Muscle of leg (tissue), 11 donors: ENCODE data around the gene CNOT10. TPM values are rescaled to one million over a fixed set of nuclear protein-coding genes. Genes with fewer than 3 reads are reported as not detected.

Experiments used
- DNase-seq: peaks from one replicate; pipeline ENCODE4 v3.0.0; 2013
- H3K27ac ChIP-seq: one replicate; pipeline ENCODE4 v1.5.1; 2013; ENCODE audit warnings: mild to moderate bottlenecking, low read length, control low read depth
- H3K27me3 ChIP-seq: one replicate; pipeline ENCODE4 v1.6.1; 2013; ENCODE audit warnings: low read length; ENCODE audit not compliant: control insufficient read depth, insufficient read depth
- H3K36me3 ChIP-seq: one replicate; pipeline ENCODE4 v1.6.1; 2013; ENCODE audit warnings: low read length; ENCODE audit not compliant: control insufficient read depth, insufficient read depth
- H3K4me1 ChIP-seq: one replicate; pipeline ENCODE4 v1.6.1; 2013; ENCODE audit warnings: low read length; ENCODE audit not compliant: control insufficient read depth, insufficient read depth
- H3K4me3 ChIP-seq: one replicate; pipeline ENCODE4 v1.5.1; 2013; ENCODE audit warnings: low read length, control low read depth
- H3K9me3 ChIP-seq: replicated peaks from 2 replicates; pipeline ENCODE4 v1.6.1; 2013; ENCODE audit warnings: low read depth, low read length; ENCODE audit not compliant: control insufficient read depth
- WGBS: methylation state at CpG from one replicate; pipeline ENCODE4 v1.1.5; 2013; ENCODE audit warnings: missing lambda C conversion rate; ENCODE audit not compliant: insufficient coverage; 5-methylcytosine and 5-hydroxymethylcytosine counted together
- polyA plus RNA-seq, 8 donors: library from polyadenylated mRNA; unstranded; fragments of 120-200 nt; gene quantifications; one replicate each; pipeline versions ENCODE4 v1.2.1 to v1.2.3, GENCODE V29; 2013; ENCODE audit warnings: inconsistent platforms in 1 of 8, low replicate concordance in 1 of 8; ENCODE audit not compliant: insufficient read length in 8 of 8, insufficient read depth in 1 of 8
- total RNA-seq: library from RNA; stranded (reverse); fragments of 120-200 nt; gene quantifications from one replicate; pipeline ENCODE4 v1.2.4, GENCODE V29; 2013

CNOT10 gene
- total and polyA plus RNA-seq, 9 donors = 18.7 to 27.9 (median 22.6) TPM

DNA sequence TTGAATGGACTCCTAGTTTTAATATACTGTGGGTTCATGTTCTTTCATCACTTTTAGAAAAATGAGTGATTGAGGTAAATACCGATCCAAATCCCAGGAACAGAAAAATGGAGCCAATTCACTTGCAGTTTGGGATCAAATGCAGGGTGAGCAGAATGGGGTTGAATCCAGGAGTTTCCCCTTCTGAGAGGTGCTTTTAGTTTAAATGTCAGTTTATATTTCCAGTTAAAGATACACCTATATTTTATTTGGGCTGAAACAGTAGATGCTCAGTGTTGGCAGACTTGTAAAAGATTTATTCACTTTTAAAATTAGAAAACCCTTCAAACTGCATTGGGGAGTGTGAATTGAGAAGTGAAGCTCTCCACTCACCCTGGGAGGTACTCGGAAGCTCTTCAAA, 135.4 kb downstream of the CNOT10 start:
- Histone ChIP-seq H3K9me3 (no peaks in the 10 kb centered on the region), H3K27ac (no peak overlapping the region), H3K27me3 (peaks cover 70% of the 10 kb centered on the region), H3K4me3 (no peak overlapping the region), H3K36me3 (no peaks in the 10 kb centered on the region), H3K4me1 (peaks cover 16% of the 10 kb centered on the region)
- no CpG with 5 or more reads among the region's 2 CpGs for WGBS
- DNase-seq = no peak

DNA sequence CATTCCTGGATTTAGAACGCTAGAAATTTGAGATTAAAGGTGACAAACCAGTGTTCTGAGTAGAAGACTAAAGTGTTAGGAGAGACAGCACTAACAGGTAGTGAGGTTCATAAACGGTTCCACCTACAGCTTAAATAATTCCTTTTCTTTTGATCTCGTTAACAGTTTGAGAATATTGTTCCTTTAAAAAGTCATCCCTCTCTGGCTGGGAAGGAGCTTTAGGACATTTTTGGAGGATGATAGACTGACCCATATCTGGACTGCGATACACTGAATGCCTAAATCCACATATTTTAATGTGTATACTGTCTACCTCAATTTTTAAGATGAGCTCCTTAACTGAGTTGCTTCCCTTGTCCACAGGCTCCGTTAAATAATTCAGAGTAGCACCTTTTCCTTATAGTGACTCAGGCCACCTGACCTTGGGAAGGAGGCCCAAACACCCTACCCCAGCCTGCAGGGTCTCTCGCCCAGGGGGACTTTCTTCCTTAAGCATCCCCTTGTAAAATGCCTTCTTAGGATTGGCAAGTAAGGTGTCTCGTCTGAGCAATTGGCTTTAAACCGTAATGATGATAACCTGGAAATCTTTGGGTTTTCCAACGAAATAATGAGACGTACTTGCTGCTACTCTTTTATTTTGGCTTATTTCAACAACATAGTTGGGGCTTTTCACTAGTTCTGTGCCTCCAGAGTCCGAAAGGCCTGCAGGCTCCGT, 136.1 kb downstream of the CNOT10 start:
- Histone ChIP-seq H3K27ac (no peak overlapping the region), H3K4me3 (no peak overlapping the region), H3K4me1 (peaks cover 16% of the 10 kb centered on the region), H3K9me3 (no peaks in the 10 kb centered on the region), H3K27me3 (peaks cover 67% of the 10 kb centered on the region), H3K36me3 (no peaks in the 10 kb centered on the region)
- WGBS = 29% methylated on average over 7 of the region's 12 CpGs
- DNase-seq = no peak

DNA sequence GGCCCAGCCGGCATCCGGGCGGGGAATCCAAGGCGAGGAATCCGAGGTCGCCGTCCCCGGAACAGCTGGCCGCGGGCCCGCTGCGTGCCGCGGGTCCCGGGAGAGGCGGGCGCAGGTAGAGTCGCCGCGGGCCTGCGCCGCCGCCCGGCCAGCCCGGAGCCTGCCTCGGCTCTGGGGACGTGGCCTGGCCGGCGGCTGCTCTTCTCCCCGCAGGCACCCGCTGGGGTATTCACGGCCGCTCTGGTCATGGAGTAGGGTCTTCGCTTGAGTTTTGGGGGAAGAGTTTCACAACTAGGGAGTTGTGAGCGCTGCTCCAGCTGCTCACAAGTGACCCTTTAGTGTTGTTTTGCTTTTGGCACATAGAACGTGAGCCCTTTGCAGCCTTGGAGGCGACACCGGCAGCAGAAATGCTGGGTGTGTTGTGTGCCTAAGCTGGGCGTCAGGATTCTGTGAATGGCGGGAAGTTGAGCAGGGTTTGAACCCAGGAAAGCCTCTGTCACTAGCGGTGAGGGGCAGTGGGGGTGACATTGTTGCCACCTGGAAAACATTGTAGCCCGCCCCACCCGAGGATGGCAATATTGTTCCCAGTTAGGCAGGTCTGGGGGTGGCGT, 136.8 kb downstream of the CNOT10 start:
- no peaks in the 10 kb centered on the region for H3K9me3 ChIP-seq
- H3K4me1 ChIP-seq = peaks cover 16% of the 10 kb centered on the region
- no peak for DNase-seq
- H3K4me3 ChIP-seq = no peak overlapping the region
- 12% methylated on average over 44 of the region's 44 CpGs for WGBS
- peaks cover 63% of the 10 kb centered on the region for H3K27me3 ChIP-seq
- H3K36me3 ChIP-seq = no peaks in the 10 kb centered on the region
- no peak overlapping the region for H3K27ac ChIP-seq

DNA sequence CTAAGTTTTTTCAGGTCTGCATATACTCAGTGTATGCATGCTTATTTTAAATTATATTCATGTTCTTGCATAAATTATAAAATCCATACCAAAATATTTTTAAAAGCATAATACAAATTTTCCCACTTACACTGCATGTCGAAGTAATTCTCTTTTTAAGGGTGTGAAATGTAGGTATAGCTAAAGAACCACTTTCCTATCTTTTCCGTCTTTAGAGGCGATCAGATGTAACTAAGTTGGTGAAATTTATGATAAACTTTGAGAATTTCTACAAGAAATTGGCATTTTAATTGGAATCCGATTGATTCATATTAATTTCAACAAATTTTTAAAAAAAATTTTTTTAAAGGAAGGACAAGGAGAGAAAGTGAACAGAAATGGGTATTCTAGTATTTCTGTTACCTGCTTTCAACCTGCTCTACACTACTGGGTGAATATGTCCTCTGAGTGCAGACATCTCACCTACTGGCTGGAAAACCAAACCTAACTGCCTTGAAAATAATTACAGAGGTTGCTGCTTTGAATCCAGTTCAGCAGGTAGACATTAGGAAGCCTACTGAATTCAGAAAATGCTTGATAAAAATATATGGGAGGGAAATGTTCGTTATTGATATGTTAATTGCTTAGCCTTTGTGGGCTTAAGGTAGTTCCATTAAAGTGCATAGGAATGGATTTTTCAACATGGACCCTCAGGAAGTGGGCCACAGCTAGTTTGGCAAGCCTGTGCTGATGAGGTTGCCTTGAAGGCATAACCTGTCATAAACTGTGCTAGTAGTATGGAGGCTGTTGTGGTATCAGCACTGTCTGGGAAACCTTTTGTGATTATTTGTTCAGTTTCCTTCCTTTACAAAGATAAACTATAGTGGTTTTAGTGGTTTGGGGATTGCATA, 137.9 kb downstream of the CNOT10 start:
- Histone ChIP-seq H3K36me3 (no peaks in the 10 kb centered on the region), H3K27ac (no peak overlapping the region), H3K4me3 (no peak overlapping the region), H3K4me1 (peaks cover 10% of the 10 kb centered on the region), H3K9me3 (no peaks in the 10 kb centered on the region), H3K27me3 (peaks cover 58% of the 10 kb centered on the region)
- DNase-seq = no peak
- 56% methylated on average over 1 of the region's 5 CpGs for WGBS

Other genes with a start within 250 kb of the CNOT10 start
- gene CMTM6, start 182.3 kb upstream of the CNOT10 start, total RNA-seq = 25.9 TPM
- 10 to 100 TPM; 21.8 to 37.4 (median 22.5) TPM for gene CMTM6, start 182.3 kb upstream of the CNOT10 start, polyA plus RNA-seq
- 26.6 TPM for gene DYNC1LI1, start 114.3 kb upstream of the CNOT10 start, total RNA-seq
- 10 to 100 TPM; 27.4 to 37.3 (median 32.9) TPM for gene DYNC1LI1, start 114.3 kb upstream of the CNOT10 start, polyA plus RNA-seq
- 0.18 TPM for gene TRIM71, start 132.8 kb downstream of the CNOT10 start, total RNA-seq
- gene TRIM71, start 132.8 kb downstream of the CNOT10 start, polyA plus RNA-seq = under 1 TPM; 0.13 to 0.44 (median 0.18) TPM